Sigmoid colon (tissue), 7 donors: Measurements from ENCODE around the gene ERFL. TPM values are rescaled to one million over a fixed set of nuclear protein-coding genes. Genes with fewer than 3 reads are reported as not detected.
A peak's percentile ranks its signal among the peaks of the same experiment; 100 is the strongest.

Source experiments
- DNase-seq: peaks from one replicate; pipeline ENCODE4 v3.0.0-alpha.2; 2019
- H3K27ac ChIP-seq, 4 donors: fragments of 200-600 bp; sonication (generic); one replicate each; pipeline ENCODE4 v1.5.1; 2016 to 2019; ENCODE audit warnings: mild to moderate bottlenecking in 1 of 4
- H3K27me3 ChIP-seq, 3 donors: fragments of 200-600 bp; sonication (generic); one replicate each; pipeline ENCODE4 v1.5.1; 2019; ENCODE audit warnings: mild to moderate bottlenecking in 1 of 3
- H3K36me3 ChIP-seq, 4 donors: fragments of 200-600 bp; sonication (generic); one replicate each; pipeline ENCODE4 v1.5.1; 2016 to 2019
- H3K4me1 ChIP-seq, 4 donors: fragments of 200-600 bp; sonication (generic); one replicate each; pipeline ENCODE4 v1.5.1; 2017 to 2019
- H3K4me3 ChIP-seq, 4 donors: fragments of 200-600 bp; sonication (generic); one replicate each; pipeline ENCODE4 v1.5.1; 2017 to 2019; ENCODE audit warnings: mild to moderate bottlenecking in 2 of 4, moderate library complexity in 1 of 4
- H3K9me3 ChIP-seq, 4 donors: fragments of 200-600 bp in 3 of 4; sonication (generic) in 3 of 4; one replicate each; pipeline versions ENCODE4 v1.5.1 to v1.6.1; 2013 to 2019
- CTCF ChIP-seq, 4 experiments: fragments of 450-650 bp in 3 of 4; fragments of 200-600 bp in 1 of 4; IDR thresholded peaks; one replicate each; pipeline ENCODE4 v1.5.1; 2016 to 2019; ENCODE audit warnings: antibody characterized with exemption in 4 of 4, mild to moderate bottlenecking in 3 of 4, moderate library complexity in 2 of 4
- EP300 ChIP-seq, 4 donors: sonication (generic); formaldehyde crosslinking; IDR thresholded peaks; one replicate each; pipeline ENCODE4 v1.6.1; 2017; ENCODE audit warnings: antibody characterized with exemption in 4 of 4
- POLR2A ChIP-seq, 2 donors: fragments of 450-650 bp; IDR thresholded peaks; one replicate each; pipeline ENCODE4 v1.6.1; 2016; ENCODE audit warnings: antibody characterized with exemption in 2 of 2, mild to moderate bottlenecking in 2 of 2, moderate library complexity in 2 of 2
- POLR2AphosphoS5 ChIP-seq, 4 donors: sonication (generic); formaldehyde crosslinking; IDR thresholded peaks; one replicate each; pipeline ENCODE4 v1.6.1; 2017; ENCODE audit warnings: antibody characterized with exemption in 4 of 4
- WGBS, 2 donors: extraction: QIAGEN DNeasy Blood & Tissue Kit; methylation state at CpG; one replicate each; pipeline ENCODE4 v1.1.7; 2013; 5-methylcytosine and 5-hydroxymethylcytosine counted together
- intact Hi-C: fragments of 100-400 bp; cut with DNase I; formaldehyde crosslinking; loops from one replicate; pipeline ENCODE4 v1.15.1; 2023
- polyA plus RNA-seq, 3 donors: library from polyadenylated mRNA; stranded (reverse); fragments of 200-250 nt; gene quantifications; one replicate each; pipeline ENCODE4 v1.2.3, GENCODE V29; 2013
- total RNA-seq, 4 donors: library from RNA; depleted of rRNA; stranded (reverse); fragments of >200 nt; gene quantifications; one replicate each; pipeline ENCODE4 v1.1.0, GENCODE V29; 2016
- donor health status: healthy with polysubstance abuse.
- donor health status: Bipolar disorder and iron deficiency.
- donor health status: healthy.

Gene ERFL
- total and polyA plus RNA-seq, 7 donors: 1.3 TPM; not detected in 6

DNA sequence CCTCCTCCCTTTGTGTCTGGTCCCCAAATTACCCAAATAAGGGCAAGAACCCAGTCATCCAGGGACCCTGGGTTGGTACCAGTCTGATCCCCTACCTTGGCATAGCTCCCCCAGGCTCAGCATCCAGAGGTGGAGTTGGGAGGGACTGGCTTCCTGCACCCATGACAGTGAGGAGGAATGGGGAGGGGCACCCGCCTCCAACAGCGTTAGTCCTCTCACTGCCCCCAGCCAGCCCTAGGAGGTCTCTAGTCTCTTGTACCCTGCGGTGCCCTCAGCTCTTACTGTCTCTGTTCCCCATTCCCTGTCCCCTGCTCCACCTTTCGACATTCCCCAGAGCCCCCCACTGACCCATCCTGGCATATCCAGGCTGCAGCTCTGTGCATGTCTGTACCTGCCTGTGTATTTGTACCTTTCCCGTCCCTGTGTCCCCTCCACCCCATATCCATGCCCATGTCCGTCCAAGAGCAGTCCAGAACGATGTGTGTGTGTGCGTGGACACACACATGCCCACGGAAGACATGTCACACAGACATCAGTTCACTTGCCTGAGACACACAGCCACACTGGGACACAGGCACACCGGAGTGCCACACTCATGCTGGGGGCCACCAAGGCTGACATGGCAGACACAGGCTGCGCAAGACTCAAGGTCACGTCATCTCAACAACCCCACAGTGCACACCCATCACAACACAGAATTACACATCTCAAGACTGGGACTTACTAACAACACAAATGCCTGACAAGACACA lies 17.8 kb downstream of the ERFL start:
- intact Hi-C loops: no loop called here
- no peak for DNase-seq
- Histone ChIP-seq H3K9me3 (no peaks in the 10 kb centered on the region), H3K27ac (no peak overlapping the region), H3K4me3 (no peak overlapping the region), H3K4me1 (peaks cover 0 to 13% (median 6%) of the 10 kb centered on the region in 4 donors), H3K27me3 (peaks cover 26 to 44% (median 34%) of the 10 kb centered on the region in 3 donors), H3K36me3 (peaks cover 0 to 21% (median 6%) of the 10 kb centered on the region in 4 donors)
- WGBS, 2 donors: 62 to 74% methylated on average over 12 of the region's 12 CpGs
- TF ChIP-seq POLR2A (IDR thresholded peaks at IDR 0.05) (no peak), POLR2AphosphoS5 (IDR thresholded peaks at IDR 0.05) (peak in 2 of 4 donors; percentile 9 to 11), EP300 (IDR thresholded peaks at IDR 0.05) (no peak), CTCF (IDR thresholded peaks at IDR 0.05) (no peak)

GRCh38 chr19:41909706-41910105 lies 18.5 kb downstream of the ERFL start:
- WGBS, 2 donors: 74 to 79% methylated on average over 13 of the region's 13 CpGs
- no peak overlapping the region for H3K27ac ChIP-seq
- peaks cover 24 to 37% (median 29%) of the 10 kb centered on the region in 3 donors for H3K27me3 ChIP-seq
- no peak for TF ChIP-seq POLR2A (IDR thresholded peaks at IDR 0.05)
- TF ChIP-seq POLR2AphosphoS5 (IDR thresholded peaks at IDR 0.05): no peak
- no peak for TF ChIP-seq CTCF (IDR thresholded peaks at IDR 0.05)
- TF ChIP-seq EP300 (IDR thresholded peaks at IDR 0.05): no peak
- no peak overlapping the region for H3K4me3 ChIP-seq
- intact Hi-C loops: no loop called here
- peaks cover 0 to 10% (median 2%) of the 10 kb centered on the region in 4 donors for H3K4me1 ChIP-seq
- H3K36me3 ChIP-seq: peaks cover 0 to 28% (median 12%) of the 10 kb centered on the region in 4 donors
- DNase-seq: no peak
- H3K9me3 ChIP-seq: no peaks in the 10 kb centered on the region

- H3K27ac ChIP-seq: no peak overlapping the region
- DNase-seq: no peak
- H3K27me3 ChIP-seq: peaks cover 20 to 31% (median 24%) of the 10 kb centered on the region in 3 donors
- no peak overlapping the region for H3K4me3 ChIP-seq
- WGBS, 2 donors: 84 to 90% methylated on average over 11 of the region's 11 CpGs
- intact Hi-C loops: no loop called here
- H3K9me3 ChIP-seq: no peaks in the 10 kb centered on the region
- H3K36me3 ChIP-seq: peaks cover 5 to 36% (median 19%) of the 10 kb centered on the region in 4 donors
- H3K4me1 ChIP-seq: peaks cover 0 to 10% (median 2%) of the 10 kb centered on the region in 4 donors
- TF ChIP-seq POLR2A (IDR thresholded peaks at IDR 0.05): no peak
- no peak for TF ChIP-seq POLR2AphosphoS5 (IDR thresholded peaks at IDR 0.05)
- TF ChIP-seq CTCF (IDR thresholded peaks at IDR 0.05): no peak
- TF ChIP-seq EP300 (IDR thresholded peaks at IDR 0.05): no peak
Measured at GRCh38 chr19:41908724-41909464, 19.4 kb downstream of the ERFL start.

DNA sequence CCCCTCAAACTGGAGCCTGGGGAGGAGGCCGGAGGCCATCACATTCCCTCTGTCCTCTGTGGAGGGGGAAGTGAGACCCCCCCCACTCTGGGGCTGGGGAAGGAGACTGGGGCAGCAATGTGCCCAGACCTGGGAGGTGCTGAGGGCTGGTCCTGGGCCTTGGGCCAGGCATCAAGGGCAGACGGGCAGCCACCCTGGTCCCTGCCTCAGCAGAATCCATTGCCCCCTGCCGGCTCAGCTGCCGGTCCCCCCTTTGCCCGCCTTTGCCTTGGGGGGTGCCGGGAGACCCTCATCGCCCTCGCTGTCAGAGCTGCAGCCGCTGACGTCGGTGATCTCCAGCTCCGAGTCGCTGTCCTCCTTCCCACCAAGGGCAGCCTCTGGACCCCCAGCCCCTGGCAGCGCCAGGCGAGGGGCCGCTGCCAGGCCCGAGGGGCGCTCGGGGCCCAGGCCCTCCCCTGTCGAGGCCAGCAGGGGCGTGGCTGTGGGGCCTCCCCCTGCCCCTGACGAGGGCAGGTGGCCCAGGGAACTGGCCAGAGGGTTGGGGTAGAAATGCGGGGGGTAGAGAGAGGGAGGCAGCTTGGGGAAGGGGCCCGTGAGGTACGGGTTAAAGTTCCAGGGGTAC lies 20.1 kb downstream of the ERFL start:
- 82 to 86% methylated on average over 25 of the region's 25 CpGs for WGBS, 2 donors
- intact Hi-C loops: no loop called here
- peaks cover 11 to 44% (median 27%) of the 10 kb centered on the region in 4 donors for H3K36me3 ChIP-seq

More for the DNA sequence above, 20.1 kb downstream of the ERFL start:
- no peak for DNase-seq
- H3K27ac ChIP-seq: no peak overlapping the region
- H3K4me1 ChIP-seq: peaks cover 0 to 3% (median under 1%) of the 10 kb centered on the region in 4 donors
- no peaks in the 10 kb centered on the region for H3K9me3 ChIP-seq
- TF ChIP-seq POLR2A (IDR thresholded peaks at IDR 0.05) (no peak), CTCF (IDR thresholded peaks at IDR 0.05) (no peak), POLR2AphosphoS5 (IDR thresholded peaks at IDR 0.05) (no peak), EP300 (IDR thresholded peaks at IDR 0.05) (no peak)
- H3K27me3 ChIP-seq: peaks cover 14 to 23% (median 16%) of the 10 kb centered on the region in 3 donors
- no peak overlapping the region for H3K4me3 ChIP-seq
